Effector memory CD8-positive, alpha-beta T cell (primary cell): ENCODE data around the gene KIAA0825.

Source experiments
- ATAC-seq: fragments of 150-1000 bp; cut with Tn5 transposase; replicated peaks from 2 replicates; pipeline ENCODE4 v1.10.0; 2021; ENCODE audit warnings: mild to moderate bottlenecking, moderate library complexity
- DNase-seq, 3 experiments: peaks; one replicate each; pipeline ENCODE4 v3.0.0; 2021
- H3K27ac Mint-ChIP-seq, 2 donors: one replicate each; pipeline ENCODE4 v1.8.0; 2022; ENCODE audit warnings: mild to moderate bottlenecking in 2 of 2, mixed read lengths in 2 of 2, moderate library complexity in 2 of 2
- H3K27me3 Mint-ChIP-seq, 2 donors: one replicate each; pipeline ENCODE4 v1.8.0; 2022; ENCODE audit warnings: mixed read lengths in 2 of 2
- H3K36me3 Mint-ChIP-seq: one replicate; pipeline ENCODE4 v1.8.0; 2022; ENCODE audit warnings: mild to moderate bottlenecking, moderate library complexity, mixed read lengths; ENCODE audit not compliant: insufficient read depth
- H3K4me1 Mint-ChIP-seq, 2 donors: one replicate each; pipeline ENCODE4 v1.8.0; 2022; ENCODE audit warnings: low read depth in 2 of 2, mixed read lengths in 2 of 2
- H3K4me3 Mint-ChIP-seq, 2 donors: one replicate each; pipeline ENCODE4 v1.8.0; 2022; ENCODE audit warnings: mild to moderate bottlenecking in 2 of 2, mixed read lengths in 2 of 2, moderate library complexity in 2 of 2
- H3K9me3 Mint-ChIP-seq, 2 donors: one replicate each; pipeline ENCODE4 v1.8.0; 2022; ENCODE audit warnings: mixed read lengths in 2 of 2

Gene KIAA0825

DNA sequence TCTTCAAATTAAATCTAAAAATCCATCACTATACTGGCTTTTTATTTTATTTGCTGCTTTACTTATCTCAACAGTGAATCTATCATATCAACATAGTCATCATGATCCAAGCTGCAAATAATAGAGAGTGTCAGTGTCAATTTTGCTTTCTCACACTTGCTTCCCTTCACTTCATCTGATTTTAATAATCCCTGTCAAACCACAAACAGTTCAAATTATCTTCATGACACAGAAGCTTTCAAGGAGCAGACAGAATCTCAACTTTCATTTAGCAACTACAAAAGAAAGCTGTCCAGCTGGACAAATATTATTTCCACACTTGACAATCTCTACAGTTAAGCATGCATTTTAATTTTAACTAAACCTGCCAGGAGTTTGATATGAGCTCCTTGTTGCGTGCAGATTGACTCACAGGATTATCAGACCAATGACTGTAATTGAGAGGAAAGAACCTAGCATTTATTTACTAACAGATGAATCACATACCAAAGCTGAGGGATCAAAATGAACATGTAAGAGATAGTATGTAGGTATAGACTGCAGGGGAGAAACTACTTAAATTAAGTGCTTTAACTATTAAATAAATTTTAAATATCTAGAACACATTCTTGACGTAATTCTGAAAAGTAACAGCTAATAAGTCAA lies 56.0 kb downstream of the KIAA0825 start:
- Mint-ChIP-seq H3K27ac (no peak overlapping the region), H3K4me3 (no peak overlapping the region), H3K9me3 (no peaks in the 10 kb centered on the region), H3K27me3 (no peaks in the 10 kb centered on the region), H3K36me3 (no peaks in the 10 kb centered on the region), H3K4me1 (peaks cover 4 to 6% of the 10 kb centered on the region in 2 donors)
- ATAC-seq: no peak
- DNase-seq: no peak

DNA sequence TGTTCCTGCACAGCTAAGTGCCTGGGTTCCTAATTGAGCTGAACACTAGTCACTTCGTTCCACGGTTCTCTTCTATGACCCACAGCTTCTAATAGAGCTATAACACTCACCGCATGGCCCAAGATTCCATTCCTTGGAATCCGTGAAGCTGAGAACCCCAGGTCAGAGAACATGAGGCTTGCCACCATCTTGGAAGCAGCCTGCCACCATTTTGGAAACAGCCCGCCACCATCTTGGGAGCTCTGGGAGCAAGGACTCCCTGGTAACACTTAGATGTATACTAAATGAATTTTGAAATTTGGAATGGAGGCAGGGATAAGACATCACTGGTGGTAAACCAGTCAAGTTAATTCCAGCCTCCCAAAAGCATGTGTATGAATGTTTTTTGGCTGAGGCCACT lies 60.4 kb downstream of the KIAA0825 start:
- no peak overlapping the region for H3K4me3 Mint-ChIP-seq
- DNase-seq (no peak), ATAC-seq (no peak)
- H3K27me3 Mint-ChIP-seq: no peaks in the 10 kb centered on the region
- no peaks in the 10 kb centered on the region for H3K9me3 Mint-ChIP-seq
- no peaks in the 10 kb centered on the region for H3K36me3 Mint-ChIP-seq
- no peak overlapping the region for H3K27ac Mint-ChIP-seq
- peaks cover 4 to 6% of the 10 kb centered on the region in 2 donors for H3K4me1 Mint-ChIP-seq

DNA sequence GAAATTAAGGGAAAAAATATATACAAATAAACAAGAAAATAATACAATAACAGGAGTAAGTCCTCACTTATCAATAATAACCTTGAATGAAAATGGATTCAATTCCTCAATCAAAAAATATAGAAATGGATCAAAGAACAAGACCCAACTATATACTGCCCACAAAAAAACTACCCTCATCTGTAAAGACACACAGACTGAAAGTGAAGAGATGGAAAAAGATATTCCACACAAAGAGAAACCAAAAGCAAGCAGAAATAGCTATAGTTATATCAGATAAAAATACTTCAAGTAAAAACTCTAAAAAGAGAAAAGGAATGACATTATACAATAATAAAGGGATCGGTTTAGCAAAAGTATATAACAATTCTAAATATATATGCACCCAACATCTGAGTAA lies 66.5 kb downstream of the KIAA0825 start:
- peaks cover 0 to 4% of the 10 kb centered on the region in 2 donors for H3K4me1 Mint-ChIP-seq
- ATAC-seq (no peak), DNase-seq (no peak)
- no peak overlapping the region for H3K4me3 Mint-ChIP-seq
- no peaks in the 10 kb centered on the region for H3K36me3 Mint-ChIP-seq
- peaks cover 0 to 2% of the 10 kb centered on the region in 2 donors for H3K9me3 Mint-ChIP-seq
- H3K27ac Mint-ChIP-seq: no peak overlapping the region
- H3K27me3 Mint-ChIP-seq: no peaks in the 10 kb centered on the region

DNA sequence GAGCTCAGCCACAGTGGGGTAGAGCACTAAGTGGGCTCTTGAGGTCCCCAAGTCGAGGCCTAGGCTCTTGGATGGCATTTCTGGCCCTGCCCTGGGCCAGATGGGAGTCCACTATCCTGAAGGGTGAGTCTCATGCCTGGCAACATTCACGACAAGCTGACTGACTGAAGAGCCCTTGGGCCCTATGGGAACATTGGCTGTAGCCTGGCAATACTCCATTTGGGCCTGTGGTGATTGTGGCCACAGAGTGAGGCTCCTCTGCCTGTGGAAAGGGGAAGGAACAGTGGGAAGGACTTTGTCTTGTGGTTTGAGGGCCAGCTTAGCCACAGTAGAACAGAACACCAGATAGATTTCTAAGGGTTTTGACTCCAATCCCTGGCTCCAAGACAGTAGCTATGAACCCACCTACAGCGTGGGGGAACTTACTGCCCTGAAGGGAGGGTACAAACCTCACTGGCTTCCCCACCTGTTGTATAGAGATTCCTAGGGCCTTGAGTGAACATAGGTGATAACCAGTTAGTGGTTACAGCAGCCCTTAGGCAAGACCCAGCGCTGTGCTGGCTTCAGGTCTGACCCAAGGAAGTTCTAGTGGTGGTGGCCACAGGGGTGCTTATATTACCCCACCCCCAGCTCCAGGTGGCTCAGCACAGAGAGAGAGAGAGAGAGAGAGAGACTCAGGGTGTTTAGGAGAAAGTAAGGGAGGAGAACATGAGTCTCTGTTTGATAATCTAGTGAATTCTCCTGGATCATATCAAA lies 72.4 kb downstream of the KIAA0825 start:
- Mint-ChIP-seq H3K9me3 (peaks cover 0 to 2% of the 10 kb centered on the region in 2 donors), H3K27me3 (no peaks in the 10 kb centered on the region), H3K36me3 (no peaks in the 10 kb centered on the region), H3K27ac (no peak overlapping the region), H3K4me3 (no peak overlapping the region), H3K4me1 (peaks cover 11 to 12% of the 10 kb centered on the region in 2 donors)
- ATAC-seq: no peak
- no peak for DNase-seq

DNA sequence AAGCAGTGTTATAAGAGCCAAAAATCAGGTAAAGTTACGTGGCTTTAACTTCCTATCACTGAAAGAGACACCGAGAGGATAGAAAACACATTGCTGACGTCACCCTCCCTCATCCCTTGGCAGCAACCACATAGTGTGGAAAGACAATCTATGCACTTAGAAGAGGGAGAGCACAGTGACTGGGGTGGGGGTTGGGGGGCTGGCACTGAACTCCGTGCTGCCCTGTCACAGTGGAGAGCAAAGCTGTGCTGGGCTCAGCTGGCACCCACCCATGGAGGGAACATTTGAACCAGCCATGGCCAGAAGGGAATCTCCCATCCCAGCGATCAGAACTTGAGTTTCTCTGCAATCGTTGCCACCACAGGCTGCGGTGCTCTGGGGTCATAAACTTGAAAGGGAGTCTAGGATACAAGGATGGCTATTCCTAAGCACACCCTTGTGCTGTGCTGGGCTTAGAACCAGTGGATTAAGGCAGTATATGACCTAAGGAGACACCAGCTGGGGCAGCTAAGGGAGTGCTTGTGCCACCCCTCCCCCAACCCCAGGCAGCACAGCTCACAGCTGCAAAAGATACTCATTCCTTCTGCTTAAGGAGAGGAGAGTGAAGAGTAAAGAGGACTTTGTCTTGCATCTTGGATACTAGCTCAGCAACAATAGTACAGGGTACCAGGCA lies 73.4 kb downstream of the KIAA0825 start:
- Mint-ChIP-seq H3K9me3 (peaks cover 0 to 5% of the 10 kb centered on the region in 2 donors), H3K36me3 (no peaks in the 10 kb centered on the region), H3K27ac (no peak overlapping the region), H3K4me1 (peaks cover 11 to 12% of the 10 kb centered on the region in 2 donors), H3K27me3 (no peaks in the 10 kb centered on the region), H3K4me3 (no peak overlapping the region)
- DNase-seq (no peak), ATAC-seq (no peak)

DNA sequence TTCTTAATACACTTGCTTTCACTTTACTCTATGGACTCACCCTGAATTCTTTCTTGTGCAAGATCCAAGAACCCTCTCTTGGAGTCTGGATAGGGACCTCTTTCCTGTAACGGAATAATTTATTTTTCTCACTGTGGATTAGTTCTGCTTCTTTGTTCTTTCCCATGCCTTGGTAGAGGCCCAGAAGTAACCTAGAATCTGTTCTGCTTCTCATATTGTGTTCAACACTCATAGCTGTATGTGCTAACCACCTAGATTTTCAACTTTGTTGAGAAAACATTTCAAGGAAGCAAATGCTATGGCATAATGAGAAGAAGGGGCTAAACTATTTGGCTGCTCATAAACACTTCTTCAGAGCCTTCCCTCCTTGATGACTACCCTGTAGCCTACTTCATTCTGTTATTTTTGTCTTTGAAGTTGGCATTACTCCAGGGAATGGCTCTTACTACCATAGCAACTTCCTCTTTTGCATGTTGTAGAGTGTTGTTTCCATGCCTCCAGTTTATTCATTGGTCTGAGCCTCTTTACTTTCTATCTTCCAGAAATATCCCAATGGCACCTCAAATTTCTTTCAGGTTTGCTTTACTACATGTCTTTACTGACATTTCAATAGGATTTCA lies 74.3 kb downstream of the KIAA0825 start:
- H3K27me3 Mint-ChIP-seq: no peaks in the 10 kb centered on the region
- DNase-seq (no peak), ATAC-seq (no peak)
- H3K4me3 Mint-ChIP-seq: no peak overlapping the region
- no peaks in the 10 kb centered on the region for H3K36me3 Mint-ChIP-seq
- peaks cover 0 to 8% of the 10 kb centered on the region in 2 donors for H3K9me3 Mint-ChIP-seq
- H3K27ac Mint-ChIP-seq: no peak overlapping the region
- H3K4me1 Mint-ChIP-seq: peaks cover 11 to 12% of the 10 kb centered on the region in 2 donors

DNA sequence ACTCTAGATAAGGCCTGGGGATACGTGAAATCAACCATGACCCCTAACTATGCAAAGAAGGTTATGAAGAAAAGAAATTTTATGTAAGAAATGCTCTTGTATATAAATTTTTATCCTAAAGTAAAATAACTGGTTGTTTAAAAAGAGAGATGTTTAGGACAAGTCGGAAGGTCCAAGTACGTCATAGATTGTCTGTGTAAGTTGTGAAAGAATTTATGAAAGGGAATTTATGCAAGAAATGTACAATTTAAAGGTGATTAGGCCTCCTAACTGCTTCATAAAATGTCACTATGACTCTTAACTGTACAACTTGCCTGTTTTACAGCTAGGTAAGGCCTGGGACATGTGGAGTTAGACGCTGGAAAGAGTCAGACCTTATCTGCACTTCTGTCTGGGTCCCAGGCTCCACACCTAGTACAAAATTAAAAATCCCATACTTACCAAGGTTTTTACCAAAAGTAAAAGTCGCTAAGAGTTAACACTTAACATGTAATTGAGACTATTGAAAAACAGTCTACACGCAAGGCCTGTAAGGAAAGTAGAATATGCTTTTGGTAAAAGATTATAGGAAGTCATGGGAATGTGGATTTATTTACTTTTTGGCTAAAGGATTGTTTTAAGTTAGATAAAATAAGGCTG lies 77.4 kb downstream of the KIAA0825 start:
- no peak for ATAC-seq
- Mint-ChIP-seq H3K27me3 (no peaks in the 10 kb centered on the region), H3K4me3 (no peak overlapping the region), H3K36me3 (no peaks in the 10 kb centered on the region), H3K9me3 (peaks cover 2 to 8% of the 10 kb centered on the region in 2 donors), H3K27ac (no peak overlapping the region), H3K4me1 (peaks cover 11 to 12% of the 10 kb centered on the region in 2 donors)
- no peak for DNase-seq

DNA sequence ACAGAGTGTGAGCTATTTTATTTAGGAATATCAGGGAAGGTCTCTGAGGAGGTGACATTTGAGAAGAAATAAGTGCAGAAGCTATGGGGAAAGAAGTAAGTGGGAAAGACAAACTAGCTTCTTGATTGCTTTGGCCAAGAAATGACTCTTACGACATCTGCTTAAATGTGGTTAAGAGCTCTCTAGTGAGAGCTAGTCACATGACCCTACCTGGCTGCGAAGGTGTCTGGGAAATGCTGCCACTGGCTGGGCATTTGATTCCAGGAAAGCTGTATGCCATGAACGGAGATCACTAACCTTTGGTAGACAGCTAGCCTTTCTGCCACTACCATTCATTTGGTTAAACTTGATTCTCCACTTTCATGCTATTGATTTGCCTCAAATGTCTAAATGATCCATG lies 80.1 kb downstream of the KIAA0825 start:
- H3K4me3 Mint-ChIP-seq: no peak overlapping the region
- H3K4me1 Mint-ChIP-seq: no peaks in the 10 kb centered on the region
- H3K27me3 Mint-ChIP-seq: no peaks in the 10 kb centered on the region
- H3K27ac Mint-ChIP-seq: no peak overlapping the region
- peaks cover 2 to 8% of the 10 kb centered on the region in 2 donors for H3K9me3 Mint-ChIP-seq
- no peak for ATAC-seq
- DNase-seq: no peak
- H3K36me3 Mint-ChIP-seq: no peaks in the 10 kb centered on the region

DNA sequence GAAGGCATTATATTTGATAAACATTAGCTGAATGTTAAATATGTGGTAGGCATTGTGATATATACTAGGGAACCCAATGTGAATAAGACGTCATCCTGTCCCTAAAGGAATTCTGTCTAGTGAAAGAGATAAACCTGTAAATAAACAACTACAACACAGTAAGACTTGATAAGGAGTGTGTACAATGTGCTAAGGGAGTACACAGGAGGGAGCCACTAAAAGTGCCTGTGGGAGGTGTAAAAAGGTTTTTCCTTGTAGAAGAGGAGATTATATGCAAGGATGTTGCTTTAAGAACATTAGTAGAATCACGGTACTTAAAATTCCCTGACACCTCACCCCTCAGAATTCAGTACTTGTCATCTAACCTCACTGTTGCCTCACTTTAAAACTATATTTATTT lies 91.7 kb downstream of the KIAA0825 start:
- Mint-ChIP-seq H3K27me3 (no peaks in the 10 kb centered on the region), H3K9me3 (no peaks in the 10 kb centered on the region), H3K36me3 (no peaks in the 10 kb centered on the region), H3K4me3 (no peak overlapping the region), H3K4me1 (no peaks in the 10 kb centered on the region), H3K27ac (peak overlapping the region in 1 of 2 donors; percentile 9)
- DNase-seq (no peak), ATAC-seq (no peak)

DNA sequence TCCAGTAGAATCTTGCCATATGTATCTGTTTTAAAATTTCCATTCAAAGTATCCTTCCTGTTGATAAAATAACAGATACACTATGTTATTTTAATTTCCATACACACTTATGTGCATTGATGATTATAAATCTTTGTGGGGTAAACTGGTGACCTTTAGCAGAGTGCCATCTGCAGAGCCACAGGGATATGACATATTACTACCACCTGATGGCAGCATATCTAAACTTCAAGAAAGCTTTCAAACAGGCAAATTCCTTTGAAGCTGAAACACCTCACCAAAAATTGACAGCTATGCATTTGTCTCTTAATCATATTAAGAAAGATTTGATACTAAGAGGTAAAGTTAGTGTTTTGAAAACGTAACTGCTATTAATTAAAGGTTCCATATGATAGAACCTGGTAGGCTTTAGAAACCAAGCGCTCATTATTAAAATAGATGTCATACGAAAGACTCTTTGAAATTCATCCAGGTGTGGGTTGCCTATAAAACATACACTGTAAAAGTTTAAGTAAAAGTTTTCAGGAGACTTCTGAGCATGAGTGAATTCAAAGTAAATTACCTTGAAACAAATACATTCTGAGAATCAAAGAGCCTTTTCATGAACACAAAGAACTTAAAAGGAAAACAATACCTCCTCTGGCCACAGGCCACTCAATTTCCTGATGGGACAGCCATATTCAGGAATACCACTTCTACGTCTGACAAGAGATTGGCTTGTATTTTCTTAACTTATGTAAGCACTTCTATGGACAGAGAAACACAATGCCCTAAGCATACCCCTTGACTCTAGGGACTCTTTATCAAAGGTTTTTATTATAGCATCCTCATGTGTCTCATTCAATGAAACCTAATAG lies 93.3 kb downstream of the KIAA0825 start:
- peak; percentile 16 to 23 (median 19) for DNase-seq
- no peaks in the 10 kb centered on the region for H3K4me1 Mint-ChIP-seq

DNA sequence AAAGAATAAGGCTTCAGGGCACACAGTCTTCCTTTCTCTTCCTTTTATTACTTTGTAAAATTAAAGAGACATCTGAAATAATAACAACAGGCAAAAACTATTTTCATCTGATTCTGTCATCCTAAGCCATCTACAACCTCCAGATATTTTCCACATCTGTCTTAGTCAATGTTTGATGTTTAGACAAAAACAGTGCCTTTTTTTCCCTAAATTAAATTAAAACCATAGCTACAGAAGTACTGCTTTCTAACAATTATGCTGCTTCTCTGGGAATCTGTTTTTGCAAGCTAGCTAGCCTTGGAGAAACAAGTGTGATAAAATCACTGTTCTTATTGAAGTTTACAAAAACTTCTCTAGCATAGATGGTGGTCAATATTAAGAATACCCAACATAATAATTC lies 95.4 kb downstream of the KIAA0825 start:
- no peaks in the 10 kb centered on the region for H3K4me1 Mint-ChIP-seq
- H3K4me3 Mint-ChIP-seq: no peak overlapping the region
- no peaks in the 10 kb centered on the region for H3K9me3 Mint-ChIP-seq
- H3K36me3 Mint-ChIP-seq: no peaks in the 10 kb centered on the region
- no peak overlapping the region for H3K27ac Mint-ChIP-seq
- H3K27me3 Mint-ChIP-seq: no peaks in the 10 kb centered on the region
- no peak for DNase-seq
- ATAC-seq: no peak

More for the DNA sequence above, 93.3 kb downstream of the KIAA0825 start:
- Mint-ChIP-seq H3K4me3 (no peak overlapping the region), H3K27me3 (no peaks in the 10 kb centered on the region), H3K9me3 (no peaks in the 10 kb centered on the region), H3K36me3 (no peaks in the 10 kb centered on the region), H3K27ac (no peak overlapping the region)
- peak; percentile 77 for ATAC-seq

DNA sequence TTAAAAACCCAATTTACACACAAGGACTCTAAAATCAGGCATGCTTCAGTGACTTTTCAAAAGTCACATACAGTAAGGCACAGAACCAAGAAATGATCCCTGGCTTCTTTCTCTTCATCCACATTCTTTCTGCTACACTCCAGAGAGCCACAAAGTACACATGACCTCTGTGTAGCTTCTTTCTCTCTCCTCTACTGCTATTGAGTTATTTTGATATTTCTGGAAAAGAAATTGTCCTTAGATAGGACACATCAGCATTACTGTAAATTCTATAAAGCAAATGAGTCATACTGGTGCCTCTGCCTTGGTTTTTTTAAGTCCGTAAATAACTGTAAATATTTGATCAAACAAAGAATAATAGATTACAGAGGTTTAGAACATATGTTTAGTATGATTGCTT lies 96.3 kb downstream of the KIAA0825 start:
- H3K9me3 Mint-ChIP-seq: no peaks in the 10 kb centered on the region
- DNase-seq: no peak

More for the DNA sequence above, 96.3 kb downstream of the KIAA0825 start:
- no peak overlapping the region for H3K27ac Mint-ChIP-seq
- no peak overlapping the region for H3K4me3 Mint-ChIP-seq
- no peaks in the 10 kb centered on the region for H3K27me3 Mint-ChIP-seq
- no peaks in the 10 kb centered on the region for H3K36me3 Mint-ChIP-seq
- no peaks in the 10 kb centered on the region for H3K4me1 Mint-ChIP-seq
- ATAC-seq: no peak
